Aorta (tissue), 5 donors: ENCODE data around the gene MBIP. TPM values are rescaled to one million over a fixed set of nuclear protein-coding genes. Genes with fewer than 3 reads are reported as not detected.
A peak's percentile ranks its signal among the peaks of the same experiment; 100 is the strongest.

Experiments used
- ATAC-seq: fragments of 200-7000 bp; cut with Tn5 transposase; one replicate; pipeline ENCODE4 v1.9.1; 2022; ENCODE audit warnings: moderate library complexity; ENCODE audit not compliant: low FRiP score
- DNase-seq, 2 donors: peaks; one replicate each; pipeline ENCODE4 v3.0.0-alpha.2; 2020
- H3K27ac ChIP-seq, 2 donors: one replicate each; pipeline ENCODE4 v1.5.1; 2013; ENCODE audit warnings: low read length in 2 of 2, mild to moderate bottlenecking in 2 of 2, moderate library complexity in 2 of 2, control low read depth in 1 of 2, inconsistent platforms in 1 of 2, low read depth in 1 of 2
- H3K27me3 ChIP-seq, 2 donors: one replicate each; pipeline ENCODE4 v1.6.1; 2013; ENCODE audit warnings: control low read depth in 1 of 2, low read length in 1 of 2, mild to moderate bottlenecking in 1 of 2, moderate library complexity in 1 of 2; ENCODE audit not compliant: insufficient read depth in 2 of 2, control insufficient read depth in 1 of 2
- H3K36me3 ChIP-seq, 2 donors: one replicate each; pipeline ENCODE4 v1.6.1; 2013; ENCODE audit warnings: control low read depth in 1 of 2, low read length in 1 of 2, mild to moderate bottlenecking in 1 of 2; ENCODE audit not compliant: insufficient read depth in 2 of 2, control insufficient read depth in 1 of 2
- H3K4me1 ChIP-seq, 2 donors: one replicate each; pipeline ENCODE4 v1.6.1; 2013; ENCODE audit warnings: low read length in 2 of 2, control low read depth in 1 of 2, mild to moderate bottlenecking in 1 of 2, moderate library complexity in 1 of 2; ENCODE audit not compliant: insufficient read depth in 2 of 2, control insufficient read depth in 1 of 2
- H3K4me3 ChIP-seq, 2 donors: one replicate each; pipeline ENCODE4 v1.5.1; 2013; ENCODE audit warnings: low read length in 2 of 2, control low read depth in 1 of 2, mild to moderate bottlenecking in 1 of 2
- H3K9me3 ChIP-seq: one replicate; pipeline ENCODE4 v1.6.1; 2013; ENCODE audit warnings: mild to moderate bottlenecking, low read length; ENCODE audit not compliant: control insufficient read depth
- WGBS, 2 donors: extraction: QIAGEN DNeasy Blood & Tissue Kit; methylation state at CpG; one replicate each; pipeline ENCODE4 v1.1.7; 2013; 5-methylcytosine and 5-hydroxymethylcytosine counted together
- intact Hi-C, 2 donors: fragments of 100-400 bp; cut with DNase I; formaldehyde crosslinking; loops; one replicate each; pipeline versions ENCODE4 v1.14.2 to v1.15.0; 2022
- polyA plus RNA-seq, 2 donors: library from polyadenylated mRNA; stranded (reverse); fragments of 200-250 nt; gene quantifications; one replicate each; pipeline ENCODE4 v1.2.3, GENCODE V29; 2013
- total RNA-seq, 2 donors: library from RNA; stranded (reverse); fragmentation: NEBNext Ultra II Directional; extraction: Animal tissue kit (Norgen Biotek cat#: 25700); gene quantifications; one replicate each; pipeline ENCODE4 v1.2.1, GENCODE V29; 2021
- donor health status: healthy with polysubstance abuse.
- donor health status: Bipolar disorder and iron deficiency.
- donor health status: DM: no; HTN: no; CAD: no.
- donor health status: DM: no; HTN: no; CAD: no.
- donor health status: DM: yes; HTN: yes; CAD: no.

The MBIP gene
- total and polyA plus RNA-seq, 4 donors = 18.9 to 24.6 (median 21.2) TPM

DNA sequence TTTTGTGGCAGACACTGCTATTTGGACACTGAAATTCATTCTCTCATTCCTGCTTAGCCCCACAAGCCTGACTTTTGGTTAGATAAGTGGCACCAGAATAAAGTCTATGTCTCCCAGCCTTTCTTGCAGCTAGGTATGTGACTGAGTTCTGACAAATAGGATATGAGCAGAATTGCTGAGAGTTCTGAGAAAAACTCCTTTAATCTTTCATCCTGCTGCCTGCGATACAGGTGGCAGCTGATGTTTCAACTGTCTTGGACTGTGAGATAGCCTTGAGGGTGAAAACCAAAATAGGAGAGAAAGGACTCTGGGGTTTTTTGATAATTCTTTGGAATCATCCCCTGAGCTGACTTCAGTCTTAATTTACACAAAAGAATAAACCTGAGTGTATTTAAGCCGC, 55.8 kb downstream of the MBIP start:
- DNase-seq (no peak), ATAC-seq (no peak)
- H3K27me3 ChIP-seq = no peaks in the 10 kb centered on the region
- no peaks in the 10 kb centered on the region for H3K36me3 ChIP-seq
- H3K4me3 ChIP-seq = no peak overlapping the region
- H3K9me3 ChIP-seq = no peaks in the 10 kb centered on the region
- H3K4me1 ChIP-seq = no peaks in the 10 kb centered on the region
- 95 to 97% methylated on average over 2 of the region's 2 CpGs for WGBS, 2 donors
- H3K27ac ChIP-seq = no peak overlapping the region
- intact Hi-C loops = no loop called here

- DNase-seq (no peak), ATAC-seq (no peak)
- Histone ChIP-seq H3K27ac (no peak overlapping the region), H3K4me1 (no peaks in the 10 kb centered on the region), H3K4me3 (no peak overlapping the region), H3K9me3 (no peaks in the 10 kb centered on the region), H3K36me3 (no peaks in the 10 kb centered on the region), H3K27me3 (no peaks in the 10 kb centered on the region)
- intact Hi-C loops = no loop called here
Measured at GRCh38 chr14:36264107-36264506, 56.3 kb downstream of the MBIP start.

GRCh38 chr14:36260970-36261640, 59.3 kb downstream of the MBIP start:
- intact Hi-C loops = no loop called here
- DNase-seq = no peak
- Histone ChIP-seq H3K27me3 (no peaks in the 10 kb centered on the region), H3K4me3 (no peak overlapping the region), H3K27ac (no peak overlapping the region), H3K36me3 (no peaks in the 10 kb centered on the region), H3K9me3 (no peaks in the 10 kb centered on the region), H3K4me1 (no peaks in the 10 kb centered on the region)
- ATAC-seq = no peak
- WGBS, 2 donors = 80 to 84% methylated on average over 2 of the region's 2 CpGs

GRCh38 chr14:36258241-36258640, 62.2 kb downstream of the MBIP start:
- H3K9me3 ChIP-seq = peaks cover 1% of the 10 kb centered on the region
- no peak for ATAC-seq
- intact Hi-C loops = no loop called here

DNA sequence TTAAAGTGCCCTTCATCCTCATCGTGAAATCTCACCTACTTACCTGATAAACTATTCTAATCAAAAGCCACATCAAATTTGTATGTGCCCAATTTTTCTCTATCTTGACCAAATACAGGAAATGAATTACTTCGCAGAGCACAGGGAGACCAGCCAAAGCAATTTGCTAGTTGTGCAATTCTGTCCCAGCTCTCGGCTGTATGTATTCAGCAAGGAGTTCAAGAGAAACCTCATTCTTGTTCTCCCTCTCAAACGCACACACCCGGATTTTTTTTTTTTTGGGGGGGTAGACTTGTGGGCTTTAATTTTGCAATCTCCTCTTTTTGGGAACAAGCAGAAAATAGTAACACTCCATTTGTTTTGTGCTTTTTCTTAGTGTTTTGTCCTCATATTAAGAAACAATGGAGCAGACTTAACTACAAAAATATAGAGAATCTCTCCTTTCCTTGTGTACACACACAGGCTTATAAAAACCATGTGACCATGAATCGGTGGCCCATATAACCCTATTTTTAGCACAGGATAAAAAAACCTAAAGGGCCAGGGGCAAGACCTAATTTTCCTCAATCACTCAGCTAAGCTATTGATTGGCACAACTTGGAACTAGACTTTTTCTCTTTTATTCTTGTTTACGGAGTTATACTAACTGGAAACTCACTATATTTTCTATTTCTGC, 64.2 kb downstream of the MBIP start:
- H3K27me3 ChIP-seq = no peaks in the 10 kb centered on the region
- WGBS, 2 donors = 24 to 29% methylated on average over 7 of the region's 7 CpGs
- intact Hi-C loops = no loop called here
- no peaks in the 10 kb centered on the region for H3K4me1 ChIP-seq
- ATAC-seq (peak; percentile 63), DNase-seq (no peak)
- H3K9me3 ChIP-seq = peaks cover 1% of the 10 kb centered on the region
- H3K36me3 ChIP-seq = no peaks in the 10 kb centered on the region
- H3K4me3 ChIP-seq = no peak overlapping the region
- no peak overlapping the region for H3K27ac ChIP-seq

More at GRCh38 chr14:36258241-36258640, 62.2 kb downstream of the MBIP start:
- no peak for DNase-seq
- no peaks in the 10 kb centered on the region for H3K27me3 ChIP-seq
- H3K4me1 ChIP-seq = no peaks in the 10 kb centered on the region
- H3K36me3 ChIP-seq = no peaks in the 10 kb centered on the region
- 65 to 67% methylated on average over 3 of the region's 3 CpGs for WGBS, 2 donors
- no peak overlapping the region for H3K4me3 ChIP-seq
- no peak overlapping the region for H3K27ac ChIP-seq

DNA sequence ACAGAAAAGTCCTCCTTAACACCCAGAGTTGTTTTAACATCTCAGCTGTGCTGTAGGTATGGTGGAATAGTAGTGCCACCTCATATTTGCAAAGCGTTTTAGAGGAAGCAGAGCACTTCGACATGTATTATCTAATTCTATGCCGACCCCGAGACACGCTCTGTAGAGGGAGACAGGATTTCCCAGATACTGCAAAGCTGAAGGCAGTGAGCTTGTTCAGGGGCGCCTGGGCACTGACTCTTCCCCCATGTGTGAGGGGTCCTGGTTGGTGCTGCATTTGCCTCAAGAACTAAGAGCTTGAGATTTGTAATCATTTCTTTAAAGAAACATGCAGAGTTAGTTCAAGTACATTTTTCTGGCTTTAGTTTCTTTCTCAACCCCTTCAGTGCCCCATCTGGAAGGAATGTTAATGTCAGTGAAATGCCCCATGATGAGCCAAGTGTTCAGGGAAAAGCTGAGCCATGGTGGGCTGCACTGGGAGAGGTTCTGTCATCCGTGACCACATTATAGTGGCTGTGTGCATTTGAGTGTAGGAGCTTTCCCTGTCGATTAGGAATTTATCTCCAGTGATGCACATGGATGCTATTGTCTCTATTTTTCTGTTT, 66.3 kb downstream of the MBIP start:
- DNase-seq (no peak), ATAC-seq (no peak)
- H3K27ac ChIP-seq = no peak overlapping the region
- no peaks in the 10 kb centered on the region for H3K4me1 ChIP-seq
- H3K9me3 ChIP-seq = peaks cover 3% of the 10 kb centered on the region
- intact Hi-C loops = no loop called here
- H3K4me3 ChIP-seq = no peak overlapping the region
- no peaks in the 10 kb centered on the region for H3K36me3 ChIP-seq
- H3K27me3 ChIP-seq = no peaks in the 10 kb centered on the region
- 56 to 60% methylated on average over 8 of the region's 8 CpGs for WGBS, 2 donors

Other genes starting within 250 kb of the MBIP start
- gene PTCSC3, start 143.9 kb downstream of the MBIP start, total RNA-seq = not detected
- not detected for gene PTCSC3, start 143.9 kb downstream of the MBIP start, polyA plus RNA-seq
- not detected for gene NKX2-1, start 199.6 kb upstream of the MBIP start, total RNA-seq
- gene NKX2-1, start 199.6 kb upstream of the MBIP start, polyA plus RNA-seq = under 1 TPM in 1 of 2 donors, not detected in 1; 0.13 TPM